HL-60 (cell line): Measurements from ENCODE around the gene CSRNP2.

ENCODE experiments used
- DNase-seq, 2 experiments: peaks; one replicate each; pipeline ENCODE4 v3.0.0-alpha.2; 2010 to 2020; ENCODE audit warnings: low read depth in 1 of 2, low spot score in 1 of 2
- H3K27ac ChIP-seq: fragments of 250-450 bp; sonication (Bioruptor Pico); replicated peaks from 2 replicates; pipeline ENCODE4 v1.5.1; 2020; ENCODE audit warnings: mild to moderate bottlenecking, moderate library complexity
- H3K27me3 ChIP-seq: fragments of 250-450 bp; sonication (Bioruptor Pico); 2 replicates; pipeline ENCODE4 v1.5.1; 2021; ENCODE audit warnings: mild to moderate bottlenecking, moderate library complexity; ENCODE audit not compliant: insufficient read depth, poor library complexity, severe bottlenecking
- H3K4me3 ChIP-seq: replicated peaks from 2 replicates; pipeline ENCODE4 v1.5.1; 2011; ENCODE audit warnings: mild to moderate bottlenecking, control low read depth, low read length; ENCODE audit not compliant: insufficient read depth
- CTCF ChIP-seq: IDR thresholded peaks from one replicate; pipeline ENCODE4 v1.5.1; 2011; ENCODE audit warnings: low read length, control low read depth, inconsistent platforms; ENCODE audit not compliant: insufficient read depth
- GABPA ChIP-seq: IDR thresholded peaks from 2 replicates; pipeline ENCODE4 v1.6.1; 2012; ENCODE audit warnings: low read depth
- POLR2AphosphoS5 ChIP-seq: IDR thresholded peaks from 2 replicates; pipeline ENCODE4 v1.6.1; 2012; ENCODE audit warnings: low read depth
- REST ChIP-seq: IDR thresholded peaks from 2 replicates; pipeline ENCODE4 v1.6.1; 2012; ENCODE audit warnings: low read depth; ENCODE audit not compliant: insufficient replicate concordance
- SPI1 ChIP-seq: IDR thresholded peaks from 2 replicates; pipeline ENCODE4 v1.6.1; 2012; ENCODE audit warnings: low read depth, mild to moderate bottlenecking, borderline replicate concordance

Gene CSRNP2

GRCh38 chr12:51049525-51049924 lies 33.9 kb downstream of the CSRNP2 start:
- Histone ChIP-seq H3K4me3 (peak overlapping the region; percentile 70), H3K27me3 (no peaks in the 10 kb centered on the region), H3K27ac (peak overlapping the region; percentile 94)
- no peak for TF ChIP-seq POLR2AphosphoS5
- no peak for TF ChIP-seq REST
- TF ChIP-seq SPI1 = no peak
- no peak for TF ChIP-seq CTCF
- no peak for TF ChIP-seq GABPA
- DNase-seq = no peak

- no peaks in the 10 kb centered on the region for H3K27me3 ChIP-seq
- TF ChIP-seq POLR2AphosphoS5 = no peak; the same call in 1 of the 2 replicates
- TF ChIP-seq REST = no peak
- no peak for TF ChIP-seq SPI1
- no peak for TF ChIP-seq CTCF
- no peak for TF ChIP-seq GABPA
- peak overlapping the region; percentile 70 for H3K4me3 ChIP-seq
- peak overlapping the region; percentile 94 for H3K27ac ChIP-seq
- peak in 1 of 2 experiments; percentile 13 for DNase-seq
Observed at GRCh38 chr12:51048661-51049251, 34.6 kb downstream of the CSRNP2 start.

GRCh38 chr12:51047655-51048540 lies 35.5 kb downstream of the CSRNP2 start, which contains the start of gene LETMD1:
TSS of gene LETMD1 (plus strand) at chr12:51048327. CDS start at chr12:51048357, 30 bp downstream.
- peak within 1 kb of the TSS; percentile 70 for H3K4me3 ChIP-seq
- DNase-seq = peak; percentile 91 to 98
- peak; percentile 88 for TF ChIP-seq POLR2AphosphoS5
- TF ChIP-seq REST = peak; percentile 79
- TF ChIP-seq CTCF = peak; percentile 67
- TF ChIP-seq GABPA = peak; percentile 45; the same call in 1 of the 2 replicates
- no peak for TF ChIP-seq SPI1
- H3K27me3 ChIP-seq = no peaks in the 10 kb centered on the region
- H3K27ac ChIP-seq = peak within 1 kb of the TSS; percentile 94
